NK-92 (cell line): ENCODE measurements around the gene AP4M1.

Source experiments
- DNase-seq: peaks from one replicate; lab custom pipeline; 2025; ENCODE audit not compliant: unreplicated experiment; lab: John Stamatoyannopoulos, UW

Gene AP4M1

GRCh38 chr7:100157069-100157333 lies 55.6 kb downstream of the AP4M1 start:
- DNase-seq: no peak

- DNase-seq: no peak
These were observed 56.1 kb downstream of the AP4M1 start for GRCh38 chr7:100157334-100158228.
